ENCODE data around the gene CAPN12.

Gene CAPN12

DNA sequence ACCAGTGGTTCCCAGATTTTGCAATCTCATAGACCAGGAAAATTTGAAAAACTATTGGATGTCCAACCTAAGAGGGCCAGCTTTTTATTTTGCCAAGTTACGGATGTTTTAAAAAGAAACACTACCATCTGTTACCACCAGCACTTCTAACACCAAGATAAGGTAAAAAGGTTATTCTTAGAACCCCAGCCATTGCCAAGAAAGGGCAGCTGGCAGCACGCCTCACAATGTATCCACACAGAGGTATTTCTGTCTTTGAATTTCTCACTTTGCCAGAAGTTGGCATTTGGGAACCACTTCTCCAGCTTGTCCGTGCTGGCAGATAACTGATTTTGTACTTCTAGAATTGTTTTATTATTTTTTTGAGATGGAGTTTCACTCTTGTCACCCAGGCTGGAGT lies 28.7 kb downstream of the CAPN12 start:
- TF ChIP-seq, protein P1, sequence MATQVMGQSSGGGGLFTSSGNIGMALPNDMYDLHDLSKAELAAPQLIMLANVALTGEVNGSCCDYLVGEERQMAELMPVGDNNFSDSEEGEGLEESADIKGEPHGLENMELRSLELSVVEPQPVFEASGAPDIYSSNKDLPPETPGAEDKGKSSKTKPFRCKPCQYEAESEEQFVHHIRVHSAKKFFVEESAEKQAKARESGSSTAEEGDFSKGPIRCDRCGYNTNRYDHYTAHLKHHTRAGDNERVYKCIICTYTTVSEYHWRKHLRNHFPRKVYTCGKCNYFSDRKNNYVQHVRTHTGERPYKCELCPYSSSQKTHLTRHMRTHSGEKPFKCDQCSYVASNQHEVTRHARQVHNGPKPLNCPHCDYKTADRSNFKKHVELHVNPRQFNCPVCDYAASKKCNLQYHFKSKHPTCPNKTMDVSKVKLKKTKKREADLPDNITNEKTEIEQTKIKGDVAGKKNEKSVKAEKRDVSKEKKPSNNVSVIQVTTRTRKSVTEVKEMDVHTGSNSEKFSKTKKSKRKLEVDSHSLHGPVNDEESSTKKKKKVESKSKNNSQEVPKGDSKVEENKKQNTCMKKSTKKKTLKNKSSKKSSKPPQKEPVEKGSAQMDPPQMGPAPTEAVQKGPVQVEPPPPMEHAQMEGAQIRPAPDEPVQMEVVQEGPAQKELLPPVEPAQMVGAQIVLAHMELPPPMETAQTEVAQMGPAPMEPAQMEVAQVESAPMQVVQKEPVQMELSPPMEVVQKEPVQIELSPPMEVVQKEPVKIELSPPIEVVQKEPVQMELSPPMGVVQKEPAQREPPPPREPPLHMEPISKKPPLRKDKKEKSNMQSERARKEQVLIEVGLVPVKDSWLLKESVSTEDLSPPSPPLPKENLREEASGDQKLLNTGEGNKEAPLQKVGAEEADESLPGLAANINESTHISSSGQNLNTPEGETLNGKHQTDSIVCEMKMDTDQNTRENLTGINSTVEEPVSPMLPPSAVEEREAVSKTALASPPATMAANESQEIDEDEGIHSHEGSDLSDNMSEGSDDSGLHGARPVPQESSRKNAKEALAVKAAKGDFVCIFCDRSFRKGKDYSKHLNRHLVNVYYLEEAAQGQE (IDR thresholded peaks at IDR 0.05; ENCODE audit: insufficient read depth in 1 of 2, low read depth in 2 of 2, low read length in 2 of 2), result no peak
- TF ChIP-seq SIN3A (IDR thresholded peaks at IDR 0.05; ENCODE audit: borderline replicate concordance, insufficient read depth, low read length), result no peak
- no peak for TF ChIP-seq POLR2AphosphoS5 (IDR thresholded peaks at IDR 0.05; ENCODE audit: low read depth, low read length)
- no peak for TF ChIP-seq FOXP2 (optimal IDR thresholded peaks at IDR 0.05; ENCODE audit: borderline replicate concordance, extremely low read depth, extremely low read length, insufficient read depth)

DNA sequence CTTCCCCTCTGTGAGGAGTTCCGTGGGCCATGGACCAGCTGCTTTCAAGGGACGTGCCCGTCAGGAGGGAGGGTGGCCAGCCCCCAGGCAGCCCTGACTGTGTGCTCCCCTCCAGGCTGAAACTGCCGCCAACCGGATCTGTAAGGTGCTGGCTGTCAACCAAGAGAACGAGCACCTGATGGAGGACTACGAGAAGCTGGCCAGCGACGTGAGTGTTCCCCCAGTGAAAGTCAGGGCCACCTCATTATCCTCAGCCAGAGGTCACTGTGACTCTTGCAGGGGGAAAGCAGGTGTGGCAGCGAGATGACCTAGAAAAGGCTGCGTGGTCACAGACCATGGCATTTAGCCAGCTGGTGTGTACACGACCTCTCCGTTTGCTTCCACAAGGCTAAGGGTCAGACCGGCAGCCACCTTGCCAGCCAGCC lies 29.9 kb downstream of the CAPN12 start:
- no peak for TF ChIP-seq TAF1 (IDR thresholded peaks at IDR 0.05; ENCODE audit: borderline replicate concordance, insufficient read depth, low read length)
- TF ChIP-seq FOXP2 (optimal IDR thresholded peaks at IDR 0.05; ENCODE audit: borderline replicate concordance, extremely low read depth, extremely low read length, insufficient read depth), result no peak
- TF ChIP-seq, protein P1 (IDR thresholded peaks at IDR 0.05; ENCODE audit: insufficient read depth in 1 of 2, low read depth in 2 of 2, low read length in 2 of 2), result no peak
- no peak for TF ChIP-seq POLR2AphosphoS5 (IDR thresholded peaks at IDR 0.05; ENCODE audit: low read depth, low read length)
- TF ChIP-seq SIN3A (IDR thresholded peaks at IDR 0.05; ENCODE audit: borderline replicate concordance, insufficient read depth, low read length), result no peak

DNA sequence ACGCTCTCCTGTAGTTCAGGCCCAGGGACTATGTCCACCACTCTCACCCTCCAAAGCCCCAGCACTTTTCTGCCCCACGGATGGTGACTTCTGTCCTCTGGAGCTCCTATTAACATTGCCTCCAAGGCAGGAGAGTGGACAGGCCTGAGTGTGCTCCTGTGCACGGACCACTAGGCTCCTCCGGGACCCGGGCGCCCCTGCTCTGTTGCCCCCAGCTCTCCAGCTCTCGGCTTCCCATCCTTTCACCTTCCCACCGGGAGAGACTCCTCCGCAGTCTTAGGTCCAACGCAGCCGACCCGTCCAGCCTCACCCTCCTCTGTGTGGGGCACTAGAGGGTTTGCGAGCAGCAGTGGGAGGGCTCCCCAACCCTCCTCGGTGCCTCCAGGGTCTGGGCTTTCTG lies 30.4 kb downstream of the CAPN12 start:
- TF ChIP-seq TAF1 (IDR thresholded peaks at IDR 0.05; ENCODE audit: borderline replicate concordance, insufficient read depth, low read length), result no peak
- no peak for TF ChIP-seq SIN3A (IDR thresholded peaks at IDR 0.05; ENCODE audit: borderline replicate concordance, insufficient read depth, low read length)
- TF ChIP-seq POLR2AphosphoS5 (IDR thresholded peaks at IDR 0.05; ENCODE audit: low read depth, low read length), result no peak
- TF ChIP-seq, protein P1 (IDR thresholded peaks at IDR 0.05; ENCODE audit: insufficient read depth in 1 of 2, low read depth in 2 of 2, low read length in 2 of 2), result no peak
- TF ChIP-seq FOXP2 (optimal IDR thresholded peaks at IDR 0.05; ENCODE audit: borderline replicate concordance, extremely low read depth, extremely low read length, insufficient read depth), result no peak

DNA sequence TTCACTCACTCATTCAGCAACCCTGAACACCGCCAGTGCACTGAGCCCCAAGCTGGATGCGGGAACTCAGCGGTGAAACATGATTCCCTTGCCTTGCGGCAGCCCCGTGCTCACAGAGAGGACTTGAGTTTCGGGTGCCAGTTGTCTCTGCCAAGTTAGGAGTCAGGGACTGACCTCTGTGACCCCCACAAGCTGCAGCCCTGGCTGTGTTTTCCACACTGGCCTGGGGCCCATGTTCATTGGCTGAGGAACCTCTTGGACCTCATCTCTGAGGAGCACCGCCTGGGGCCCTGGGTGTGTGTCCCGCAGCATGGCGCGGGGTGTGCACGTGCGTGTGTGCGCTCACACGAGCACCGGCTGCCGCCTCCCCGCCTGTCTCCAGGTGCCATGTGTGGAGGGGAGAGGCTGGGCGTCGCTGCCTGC lies 31.0 kb downstream of the CAPN12 start:
- TF ChIP-seq TAF1 (IDR thresholded peaks at IDR 0.05; ENCODE audit: borderline replicate concordance, insufficient read depth, low read length) (no peak), POLR2AphosphoS5 (IDR thresholded peaks at IDR 0.05; ENCODE audit: low read depth, low read length) (no peak)

DNA sequence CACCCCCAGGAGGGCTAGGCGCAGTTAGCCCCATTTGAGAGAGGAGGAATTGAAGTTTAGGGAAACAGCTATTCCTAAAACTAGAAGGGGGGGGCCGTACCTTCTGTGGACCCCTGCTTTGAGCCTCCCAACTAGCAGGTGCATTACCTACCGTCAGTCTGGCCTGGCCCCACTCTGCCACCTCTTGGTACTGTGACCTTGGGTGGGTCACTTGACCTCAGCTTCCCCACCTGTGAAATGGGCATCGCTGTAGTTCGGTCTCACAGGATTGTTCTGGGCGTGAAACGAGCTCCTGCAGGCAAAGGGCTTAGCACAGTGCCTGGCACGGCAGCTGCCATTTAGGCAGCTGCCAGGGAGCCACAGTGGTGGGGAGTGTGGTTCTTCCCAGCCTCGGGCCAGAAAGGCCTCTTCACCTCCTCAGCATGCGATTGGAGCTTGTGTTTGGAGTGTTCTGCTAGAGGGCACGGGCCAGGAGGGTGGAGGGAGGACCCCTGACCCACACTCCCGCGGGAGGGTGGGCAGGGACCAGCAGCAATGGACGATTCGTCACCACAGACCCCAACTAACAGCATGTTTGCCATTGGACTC lies 32.0 kb downstream of the CAPN12 start:
- no peak for TF ChIP-seq POLR2AphosphoS5 (IDR thresholded peaks at IDR 0.05; ENCODE audit: low read depth, low read length)
- TF ChIP-seq FOXP2 (optimal IDR thresholded peaks at IDR 0.05; ENCODE audit: borderline replicate concordance, extremely low read depth, extremely low read length, insufficient read depth), result no peak
- TF ChIP-seq, protein P1 (IDR thresholded peaks at IDR 0.05; ENCODE audit: insufficient read depth in 1 of 2, low read depth in 2 of 2, low read length in 2 of 2), result no peak
- TF ChIP-seq TAF1 (IDR thresholded peaks at IDR 0.05; ENCODE audit: borderline replicate concordance, insufficient read depth, low read length), result no peak
- TF ChIP-seq SIN3A (IDR thresholded peaks at IDR 0.05; ENCODE audit: borderline replicate concordance, insufficient read depth, low read length), result no peak

Data from PFSK-1 (cell line).